ENCODE results near the gene PLGRKT. TPM values are rescaled to one million over a fixed set of nuclear protein-coding genes. Genes with fewer than 3 reads are reported as not detected.

Gene PLGRKT
- total RNA-seq, 4 donors from 2014 or later = 8.3 to 43.6 (median 33.2) TPM

DNA sequence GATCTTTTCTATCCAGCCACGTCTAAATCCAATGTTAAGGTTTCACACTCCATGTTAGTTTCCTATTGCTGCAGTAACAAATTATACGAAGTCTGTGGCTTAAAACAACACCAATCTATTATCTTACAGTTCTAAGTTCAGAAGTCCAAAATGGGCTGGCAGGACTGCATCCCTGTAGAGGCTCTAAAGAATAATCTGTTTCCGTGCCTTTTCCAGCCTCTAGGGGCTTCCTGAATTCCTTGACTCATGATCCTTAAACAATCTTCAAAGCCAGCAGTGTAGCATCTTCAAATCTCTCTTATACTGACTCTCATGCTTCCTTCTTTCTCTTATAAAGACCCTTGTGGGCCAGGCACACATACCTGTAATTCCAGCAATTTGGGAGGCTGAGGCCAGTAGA lies 6.8 kb downstream of the PLGRKT start:
- no peak for DNase-seq
- Histone ChIP-seq H3K4me1 (no peaks in the 10 kb centered on the region), H3K36me3 (peaks cover 0 to 27% (median 0%) of the 10 kb centered on the region in 3 donors), H3K4me3 (no peak overlapping the region), H3K27ac (no peak overlapping the region), H3K9me3 (no peaks in the 10 kb centered on the region), H3K27me3 (no peaks in the 10 kb centered on the region)
- TF ChIP-seq, protein P1, sequence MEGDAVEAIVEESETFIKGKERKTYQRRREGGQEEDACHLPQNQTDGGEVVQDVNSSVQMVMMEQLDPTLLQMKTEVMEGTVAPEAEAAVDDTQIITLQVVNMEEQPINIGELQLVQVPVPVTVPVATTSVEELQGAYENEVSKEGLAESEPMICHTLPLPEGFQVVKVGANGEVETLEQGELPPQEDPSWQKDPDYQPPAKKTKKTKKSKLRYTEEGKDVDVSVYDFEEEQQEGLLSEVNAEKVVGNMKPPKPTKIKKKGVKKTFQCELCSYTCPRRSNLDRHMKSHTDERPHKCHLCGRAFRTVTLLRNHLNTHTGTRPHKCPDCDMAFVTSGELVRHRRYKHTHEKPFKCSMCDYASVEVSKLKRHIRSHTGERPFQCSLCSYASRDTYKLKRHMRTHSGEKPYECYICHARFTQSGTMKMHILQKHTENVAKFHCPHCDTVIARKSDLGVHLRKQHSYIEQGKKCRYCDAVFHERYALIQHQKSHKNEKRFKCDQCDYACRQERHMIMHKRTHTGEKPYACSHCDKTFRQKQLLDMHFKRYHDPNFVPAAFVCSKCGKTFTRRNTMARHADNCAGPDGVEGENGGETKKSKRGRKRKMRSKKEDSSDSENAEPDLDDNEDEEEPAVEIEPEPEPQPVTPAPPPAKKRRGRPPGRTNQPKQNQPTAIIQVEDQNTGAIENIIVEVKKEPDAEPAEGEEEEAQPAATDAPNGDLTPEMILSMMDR (IDR thresholded peaks at IDR 0.05) = no peak
- no peak for TF ChIP-seq POLR2A (IDR thresholded peaks at IDR 0.05)

GRCh38 chr9:5429873-5430564 lies 7.7 kb downstream of the PLGRKT start:
- TF ChIP-seq, protein P1 (IDR thresholded peaks at IDR 0.05) = no peak
- TF ChIP-seq POLR2A (IDR thresholded peaks at IDR 0.05) = no peak

DNA sequence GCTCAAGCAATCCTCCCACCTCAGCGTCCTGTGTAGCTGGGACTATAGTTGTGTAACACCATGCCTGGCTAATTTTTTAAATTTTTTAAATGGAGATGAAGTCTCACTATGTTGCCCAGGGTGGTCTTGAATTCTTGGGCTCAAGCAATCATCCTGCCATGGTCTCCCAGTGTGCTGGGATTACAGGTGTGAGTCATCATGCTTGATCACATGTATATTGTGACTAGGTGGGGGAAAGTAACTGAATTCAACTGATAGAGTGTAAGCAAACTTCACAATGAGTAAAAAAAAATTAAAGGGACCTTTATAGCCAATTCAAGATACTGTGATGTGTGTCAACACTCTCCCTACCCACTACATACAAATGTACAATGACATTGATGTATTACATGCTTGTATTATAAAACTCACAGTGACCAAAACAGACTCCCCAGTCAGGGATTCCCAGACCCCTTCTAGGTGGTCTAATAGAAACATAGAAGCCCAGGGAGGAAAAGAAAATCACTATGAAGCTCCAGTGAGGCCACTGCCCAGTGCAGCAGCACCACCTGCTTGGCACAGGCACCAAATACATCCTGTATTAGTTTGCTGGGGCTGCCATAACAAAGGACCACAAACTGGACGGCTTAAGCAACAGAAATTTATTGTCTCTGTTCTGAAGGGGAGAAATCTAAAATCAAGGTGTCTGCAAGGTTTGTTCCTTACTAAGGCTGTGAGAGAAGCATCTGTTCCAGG lies 8.8 kb downstream of the PLGRKT start:
- Histone ChIP-seq H3K4me3 (no peak overlapping the region), H3K36me3 (peaks cover 0 to 19% (median 0%) of the 10 kb centered on the region in 3 donors), H3K9me3 (no peaks in the 10 kb centered on the region), H3K27me3 (no peaks in the 10 kb centered on the region), H3K4me1 (no peaks in the 10 kb centered on the region), H3K27ac (no peak overlapping the region)
- TF ChIP-seq, protein P1 (IDR thresholded peaks at IDR 0.05) = no peak
- no peak for TF ChIP-seq POLR2A (IDR thresholded peaks at IDR 0.05)
- no peak for DNase-seq

More at GRCh38 chr9:5429873-5430564, 7.7 kb downstream of the PLGRKT start:
- no peak overlapping the region for H3K4me3 ChIP-seq
- no peak overlapping the region for H3K27ac ChIP-seq
- H3K27me3 ChIP-seq = no peaks in the 10 kb centered on the region
- no peaks in the 10 kb centered on the region for H3K4me1 ChIP-seq
- DNase-seq = no peak
- no peaks in the 10 kb centered on the region for H3K9me3 ChIP-seq
- peaks cover 0 to 23% (median 0%) of the 10 kb centered on the region in 3 donors for H3K36me3 ChIP-seq

DNA sequence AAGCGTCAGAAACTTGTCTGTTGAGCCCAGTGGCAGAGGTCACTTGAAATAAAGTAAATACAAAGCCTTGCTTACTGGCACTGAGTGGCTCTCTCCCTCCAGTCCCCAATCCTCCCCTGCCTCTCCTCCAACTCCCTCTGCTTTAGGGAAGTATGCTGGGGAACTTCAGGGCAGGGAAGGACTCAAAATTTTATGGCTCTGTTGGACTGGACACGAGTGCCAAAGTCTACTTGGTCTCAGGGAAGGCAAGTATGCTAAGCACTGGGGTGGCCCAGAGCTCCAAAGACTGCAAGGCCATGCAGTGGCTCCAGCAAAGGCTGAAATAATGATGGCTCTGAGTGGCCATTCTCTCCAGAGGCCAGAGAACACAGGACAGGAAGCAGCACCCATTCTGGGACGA lies 9.6 kb downstream of the PLGRKT start:
- H3K9me3 ChIP-seq = no peaks in the 10 kb centered on the region
- no peak overlapping the region for H3K27ac ChIP-seq
- no peaks in the 10 kb centered on the region for H3K27me3 ChIP-seq
- no peak for TF ChIP-seq POLR2A (IDR thresholded peaks at IDR 0.05)
- H3K4me3 ChIP-seq = no peak overlapping the region
- no peaks in the 10 kb centered on the region for H3K4me1 ChIP-seq
- peaks cover 0 to 19% (median 0%) of the 10 kb centered on the region in 3 donors for H3K36me3 ChIP-seq
- DNase-seq = no peak

DNA sequence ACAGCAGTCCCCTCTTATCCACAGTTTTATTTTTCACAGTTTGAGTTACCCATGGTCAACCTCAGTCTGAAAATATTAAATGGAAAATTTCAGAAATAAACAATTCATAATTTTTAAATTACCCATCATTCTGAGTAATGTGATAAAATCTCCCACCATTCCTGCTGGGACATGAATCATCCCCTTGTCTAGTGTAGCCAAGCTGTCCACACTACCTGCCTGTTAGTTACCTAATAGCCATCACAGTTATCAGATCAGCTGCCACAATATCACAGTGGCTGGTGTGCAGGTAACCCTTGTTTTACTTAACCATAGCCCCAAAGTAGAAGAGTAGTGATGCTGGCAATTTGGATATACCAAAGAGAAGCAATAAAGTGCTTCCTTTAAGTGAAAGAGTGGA lies 10.7 kb downstream of the PLGRKT start:
- Histone ChIP-seq H3K4me3 (no peak overlapping the region), H3K27ac (no peak overlapping the region), H3K27me3 (no peaks in the 10 kb centered on the region), H3K9me3 (no peaks in the 10 kb centered on the region), H3K36me3 (peaks cover 0 to 14% (median 0%) of the 10 kb centered on the region in 3 donors), H3K4me1 (no peaks in the 10 kb centered on the region)
- TF ChIP-seq, protein P1 (IDR thresholded peaks at IDR 0.05) = no peak
- DNase-seq = no peak

DNA sequence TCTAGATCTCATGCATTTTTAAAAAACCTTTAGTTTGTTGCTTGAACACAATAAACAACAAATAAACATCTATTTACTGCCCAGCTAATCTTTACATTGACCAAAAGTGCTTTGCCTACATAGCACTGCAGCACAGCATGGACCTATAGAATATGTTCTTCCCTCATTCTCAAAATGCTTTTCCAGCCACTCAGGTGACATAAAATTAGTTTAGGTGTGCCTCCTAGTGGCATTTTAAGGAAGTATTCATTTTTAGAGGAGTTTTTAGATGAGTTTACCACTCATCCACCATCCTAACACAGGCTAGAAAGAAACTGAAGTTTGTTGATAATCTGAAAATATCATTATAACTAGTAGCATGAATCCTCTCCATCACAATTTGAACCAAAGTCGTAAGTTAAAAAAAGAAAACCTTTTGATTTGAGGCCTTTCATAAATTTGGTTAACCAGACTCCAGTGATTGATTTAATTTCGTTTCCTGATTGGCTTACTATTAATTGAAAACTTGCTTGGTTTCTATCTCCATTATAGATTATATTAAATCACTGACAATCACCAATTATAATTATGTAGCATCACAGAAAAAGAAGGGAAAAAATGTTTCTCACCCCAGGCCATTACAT lies 12.6 kb downstream of the PLGRKT start:
- H3K9me3 ChIP-seq = no peaks in the 10 kb centered on the region
- no peak for DNase-seq

More for the DNA sequence above, 12.6 kb downstream of the PLGRKT start:
- no peaks in the 10 kb centered on the region for H3K27me3 ChIP-seq
- H3K27ac ChIP-seq = no peak overlapping the region
- no peak overlapping the region for H3K4me3 ChIP-seq
- H3K4me1 ChIP-seq = no peaks in the 10 kb centered on the region
- TF ChIP-seq POLR2A (IDR thresholded peaks at IDR 0.05) = no peak
- TF ChIP-seq, protein P1 (IDR thresholded peaks at IDR 0.05) = peak in 5 of 6 experiments; percentile 39 to 60 (median 49)
- H3K36me3 ChIP-seq = peaks cover 0 to 6% (median 0%) of the 10 kb centered on the region in 3 donors
